ENCODE results near the gene SEPTIN8. TPM values are rescaled to one million over a fixed set of nuclear protein-coding genes. Genes with fewer than 3 reads are reported as not detected.

SEPTIN8 gene
- total RNA-seq, 1 experiment from 2014 or later: 48.1 TPM

- DNase-seq (ENCODE audit: low spot score): peak; percentile 56
Observed at GRCh38 chr5:132782101-132782500, 5.1 kb upstream of the SEPTIN8 start.

GRCh38 chr5:132781029-132781428, 4.0 kb upstream of the SEPTIN8 start:
- DNase-seq (ENCODE audit: low spot score): no peak

GRCh38 chr5:132780577-132780976, 3.5 kb upstream of the SEPTIN8 start:
- no peak for DNase-seq (ENCODE audit: low spot score)

- no peak for DNase-seq (ENCODE audit: low spot score)
Observed at GRCh38 chr5:132779961-132780360, 2.9 kb upstream of the SEPTIN8 start.

DNA sequence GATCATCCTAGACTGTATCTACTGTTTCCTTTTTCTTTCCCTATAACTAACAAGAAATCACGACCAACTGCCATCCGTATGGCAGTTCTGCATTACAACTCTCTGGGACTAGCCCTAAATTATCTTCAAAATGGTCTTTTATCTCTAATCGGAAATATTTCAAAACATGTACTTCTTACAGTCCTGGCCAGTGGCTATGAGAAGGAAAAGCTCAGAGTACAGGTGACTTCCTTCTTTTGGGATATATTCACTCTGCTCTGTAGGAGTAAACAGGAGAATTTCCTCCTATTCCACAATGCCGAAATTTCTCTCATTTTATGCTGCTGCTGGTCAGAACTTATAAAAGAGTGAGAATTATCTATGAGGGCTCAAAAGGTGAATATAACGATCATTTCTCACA, 1.8 kb upstream of the SEPTIN8 start:
- no peak for DNase-seq (ENCODE audit: low spot score)

DNA sequence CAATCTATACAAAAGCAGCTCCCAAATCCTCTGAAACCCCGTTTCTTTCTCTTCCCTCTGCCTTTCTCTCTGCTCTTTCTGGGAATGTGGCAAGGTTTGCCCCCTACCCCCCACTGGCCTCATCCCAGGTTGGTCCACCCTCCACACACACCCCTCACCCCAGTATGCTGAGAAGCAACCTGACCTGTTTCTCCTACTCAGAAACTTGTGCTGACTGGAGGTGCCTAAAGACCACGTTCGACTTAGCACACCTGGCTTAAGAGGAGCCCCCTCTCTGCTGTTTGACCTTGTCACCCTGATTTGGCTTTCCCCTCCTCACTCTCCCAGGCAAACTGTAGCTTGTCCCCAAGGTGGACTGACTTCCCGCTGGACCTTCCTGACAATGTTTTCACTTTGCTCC, 1.1 kb upstream of the SEPTIN8 start:
- DNase-seq (ENCODE audit: low spot score): no peak

DNA sequence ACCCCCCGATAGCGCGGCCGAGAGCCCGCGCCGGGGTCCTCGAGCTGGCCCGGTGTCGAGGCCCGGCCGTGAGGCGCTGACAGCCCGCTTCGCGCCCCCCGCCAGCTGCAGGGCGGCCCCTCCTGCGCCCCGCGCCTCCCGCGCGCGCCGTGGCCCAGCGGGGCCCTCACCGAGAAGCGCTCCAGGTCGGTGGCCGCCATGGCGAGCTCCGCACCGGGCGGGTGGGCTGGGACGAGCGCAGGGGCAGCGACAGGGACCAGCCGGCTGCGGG, 166 bp downstream of the SEPTIN8 start:
- DNase-seq (ENCODE audit: low spot score): no peak

GRCh38 chr5:132776131-132776937, 705 bp downstream of the SEPTIN8 start:
- DNase-seq (ENCODE audit: low spot score): peak; percentile 37

GRCh38 chr5:132775476-132775961, 1.5 kb downstream of the SEPTIN8 start:
- DNase-seq (ENCODE audit: low spot score): no peak

- no peak for DNase-seq (ENCODE audit: low spot score)
Observed at GRCh38 chr5:132774896-132775295, 2.1 kb downstream of the SEPTIN8 start.

DNA sequence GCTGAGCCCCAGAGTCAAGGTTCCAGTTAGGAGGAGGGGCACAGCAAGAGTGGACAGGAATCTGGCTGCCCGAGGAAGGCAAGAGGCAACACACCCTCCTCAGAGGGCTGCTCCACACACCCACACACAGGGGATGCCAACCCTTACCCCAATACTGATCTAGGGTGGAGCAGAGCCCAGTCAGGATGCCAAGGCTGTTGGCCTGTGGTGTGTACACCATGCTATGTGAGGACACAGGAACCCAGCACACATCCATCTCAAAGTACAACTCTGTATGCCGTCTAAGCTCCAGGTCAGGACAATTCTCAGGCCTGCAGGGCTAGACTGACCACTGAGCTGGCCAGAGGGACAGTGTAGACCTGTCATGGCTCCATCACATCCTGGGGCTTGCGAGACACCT, 2.6 kb downstream of the SEPTIN8 start:
- no peak for DNase-seq (ENCODE audit: low spot score)

DNA sequence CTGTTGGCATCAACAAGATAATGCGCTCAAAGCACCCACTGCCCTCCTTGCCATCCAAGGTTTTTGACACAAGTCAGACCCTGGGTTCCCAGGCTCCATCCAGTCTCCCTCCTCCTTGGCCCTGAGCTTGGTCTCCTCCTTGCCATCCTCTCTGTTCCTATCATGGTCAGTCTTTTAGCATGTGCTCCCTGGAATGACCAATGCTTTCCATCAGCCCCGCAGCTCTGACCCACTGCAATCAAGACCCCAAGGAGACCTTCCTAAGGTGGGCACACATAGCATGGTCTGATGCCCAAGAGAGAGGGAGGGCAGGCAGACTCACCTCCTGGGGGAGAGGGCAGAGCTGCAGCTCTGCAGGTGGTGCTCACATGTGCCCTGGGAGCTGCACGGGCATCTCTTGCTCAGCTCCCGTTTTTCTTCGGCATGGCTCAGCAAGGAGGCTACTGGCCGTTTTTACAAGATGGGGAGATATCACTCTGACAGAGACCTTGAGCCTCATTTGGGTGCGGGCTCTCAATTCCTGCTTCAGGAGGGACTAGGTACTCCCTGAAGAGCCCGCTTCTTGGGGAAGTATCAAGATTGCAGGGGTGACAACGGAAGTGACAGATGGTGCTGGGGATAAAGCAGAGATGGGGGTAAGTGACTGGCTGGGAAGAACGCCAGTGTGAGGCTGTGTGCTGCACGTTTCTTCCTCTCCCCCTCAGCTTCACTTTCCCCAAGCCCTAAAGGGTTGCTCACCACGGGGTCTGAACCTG, 3.3 kb downstream of the SEPTIN8 start:
- no peak for DNase-seq (ENCODE audit: low spot score)

- DNase-seq (ENCODE audit: low spot score): no peak
Observed at GRCh38 chr5:132773114-132773513, 3.9 kb downstream of the SEPTIN8 start.

DNA sequence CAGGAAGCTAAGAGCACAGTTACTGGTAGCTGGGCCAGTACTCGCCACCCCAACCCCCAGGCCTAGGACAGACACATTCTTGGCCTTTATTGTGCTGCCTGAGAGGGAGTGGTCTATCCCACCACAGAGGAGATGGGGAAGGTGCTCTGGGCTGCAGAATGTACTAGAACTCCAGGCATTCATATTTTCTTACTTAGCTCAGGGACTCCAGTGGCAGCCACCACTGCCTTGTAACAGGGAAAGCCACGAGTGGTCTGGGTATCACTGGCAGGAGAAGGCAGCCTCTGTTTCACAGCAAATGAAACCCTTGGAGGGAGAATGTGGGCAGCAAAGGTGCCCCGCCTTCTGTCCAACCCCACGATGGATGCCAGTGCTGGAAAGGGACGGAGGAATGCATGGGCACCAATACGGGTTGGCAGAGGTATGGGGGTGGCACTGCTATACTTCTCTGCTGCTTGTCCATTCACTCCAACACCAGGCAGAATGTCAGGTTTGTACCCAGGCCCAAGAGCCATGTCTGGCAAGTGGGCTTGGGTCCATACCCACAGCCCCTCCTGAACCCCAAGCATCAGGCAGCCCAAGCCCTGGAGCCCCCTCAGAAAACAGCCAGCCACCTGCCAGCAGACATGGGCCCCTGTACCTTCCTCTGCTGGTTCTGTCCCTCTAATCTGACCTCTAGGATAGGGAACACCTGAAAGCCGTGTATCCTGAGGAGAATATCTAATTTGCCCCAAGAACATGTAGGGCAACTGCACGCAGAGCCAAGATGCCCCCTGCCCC, 4.6 kb downstream of the SEPTIN8 start:
- DNase-seq (ENCODE audit: low spot score): no peak

GRCh38 chr5:132771503-132771998, 5.5 kb downstream of the SEPTIN8 start:
- DNase-seq (ENCODE audit: low spot score): peak; percentile 48

DNA sequence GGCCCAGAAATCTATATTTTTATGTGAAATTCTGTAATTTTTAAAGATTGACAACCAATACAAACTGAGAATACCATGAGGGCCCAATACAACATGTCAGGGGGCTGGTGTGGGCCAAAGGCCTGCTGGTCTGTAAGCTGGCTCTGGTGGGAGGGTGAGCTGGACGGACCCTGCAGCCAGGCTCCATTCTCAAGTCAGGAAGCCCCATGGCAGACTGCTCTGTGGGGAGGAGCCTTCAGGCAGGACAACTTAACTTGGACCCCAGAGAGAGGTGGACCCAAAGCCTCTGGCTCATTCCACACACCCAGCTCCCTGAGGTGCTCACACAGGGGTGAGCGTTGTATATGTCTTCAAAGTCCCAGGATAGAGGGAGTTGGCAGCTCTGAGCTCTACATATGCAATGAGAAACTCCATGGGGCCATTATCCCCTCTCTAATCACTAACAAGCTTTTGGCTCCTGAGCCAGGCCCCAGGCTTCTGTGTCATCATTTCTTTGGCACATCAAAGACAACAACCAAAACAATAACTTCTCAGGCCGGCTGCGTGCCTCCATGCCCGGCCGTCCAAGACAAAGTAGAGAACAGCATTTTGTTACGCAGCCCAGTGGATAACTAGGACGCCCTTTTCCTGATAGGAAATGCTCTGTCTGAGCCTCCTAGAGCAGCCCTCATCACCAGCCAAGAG, 6.4 kb downstream of the SEPTIN8 start:
- DNase-seq (ENCODE audit: low spot score): no peak

GRCh38 chr5:132768485-132768868, 8.6 kb downstream of the SEPTIN8 start:
- no peak for DNase-seq (ENCODE audit: low spot score)

- no peak for DNase-seq (ENCODE audit: low spot score)
Observed at GRCh38 chr5:132767150-132767549, 9.9 kb downstream of the SEPTIN8 start.

DNA sequence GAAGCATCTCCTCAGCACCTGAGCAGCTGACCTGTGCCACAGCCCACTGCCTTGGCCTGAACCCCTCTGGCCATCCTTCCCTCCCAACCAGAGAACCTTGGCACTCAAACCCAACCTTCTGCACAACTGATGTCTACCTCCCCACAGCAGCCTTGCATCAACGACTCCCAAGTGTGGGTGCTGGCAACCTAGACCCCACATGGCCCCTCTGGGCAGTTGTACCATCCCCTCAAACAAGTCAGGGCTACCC, 10.3 kb downstream of the SEPTIN8 start:
- no peak for DNase-seq (ENCODE audit: low spot score)

GRCh38 chr5:132766020-132766805, 10.8 kb downstream of the SEPTIN8 start:
- no peak for DNase-seq (ENCODE audit: low spot score)

DNA sequence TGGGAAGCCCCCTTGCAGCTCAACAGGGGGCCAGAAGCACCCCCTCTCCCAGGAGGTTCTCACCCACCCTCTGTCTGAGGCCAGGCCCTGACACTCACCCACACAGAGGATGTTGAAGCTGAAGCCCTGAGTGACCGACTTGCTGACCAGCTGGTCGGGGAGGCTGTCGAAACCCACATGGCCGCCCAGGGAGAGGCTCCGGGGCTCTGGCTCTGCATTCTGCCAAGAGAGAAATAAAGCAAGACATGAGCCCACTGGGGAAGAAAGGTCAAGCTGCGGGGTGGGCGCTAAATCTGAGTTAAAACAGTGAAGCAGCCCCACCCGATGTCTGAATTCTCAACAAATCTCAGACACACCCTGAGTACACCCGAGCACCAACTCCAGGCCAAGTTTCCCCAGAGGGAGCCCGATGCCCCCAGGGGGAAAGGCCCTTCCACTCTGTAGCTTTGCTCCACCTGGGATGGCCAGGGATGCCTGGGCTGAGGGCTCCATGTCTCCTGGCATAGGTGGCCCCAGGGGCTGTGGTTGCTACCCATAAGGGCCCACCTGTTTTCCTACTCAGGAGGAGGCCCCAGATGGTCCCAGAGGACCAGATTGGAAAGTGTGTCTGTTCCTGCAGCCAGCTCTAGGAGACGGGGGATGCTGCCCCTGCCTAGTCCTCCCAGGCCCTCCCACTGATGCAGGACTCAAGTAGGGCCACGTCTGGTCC, 11.6 kb downstream of the SEPTIN8 start:
- no peak for DNase-seq (ENCODE audit: low spot score)
